ENCODE measurements around the gene ZNF155. TPM values are rescaled to one million over a fixed set of nuclear protein-coding genes. Genes with fewer than 3 reads are reported as not detected.

Gene ZNF155
- polyA plus RNA-seq, 1 donor (not counting 4 experiments of a cell fraction or from before 2014, with no cell fraction given) = 7.0 TPM

DNA sequence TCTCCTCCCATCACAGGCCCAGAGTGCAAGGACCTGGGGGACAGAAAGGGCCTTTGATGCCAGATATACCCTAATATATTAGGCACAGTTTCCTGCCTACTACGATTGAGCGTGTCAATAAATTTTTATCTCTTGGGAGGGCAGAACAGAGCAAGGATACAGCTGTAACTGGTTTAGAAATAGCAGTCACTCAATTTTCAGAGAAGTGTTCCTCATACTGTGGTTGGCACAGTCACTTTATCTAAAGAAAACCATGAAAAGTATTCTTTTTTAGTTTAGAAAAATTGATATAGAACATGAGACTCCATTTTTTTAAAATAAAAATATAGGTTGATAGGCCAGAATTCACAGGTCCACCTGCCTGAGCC lies 460 bp upstream of the ZNF155 start:
- peaks cover 18% of the 10 kb centered on the region for H3K79me2 ChIP-seq (ENCODE audit: control insufficient read depth, insufficient read depth, low read length)
- H3K4me2 ChIP-seq (ENCODE audit: control insufficient read depth, extremely low read depth, insufficient read depth, low read depth, low read length) = peak overlapping the region; percentile 86
- H2AFZ ChIP-seq (ENCODE audit: control insufficient read depth, low read length) = no peak overlapping the region
- H4K20me1 ChIP-seq (ENCODE audit: control insufficient read depth, extremely low read depth, insufficient read depth, low read length) = no peaks in the 10 kb centered on the region
- H3K27me3 ChIP-seq (ENCODE audit: control insufficient read depth, extremely low read depth, insufficient read depth, low read length) = no peaks in the 10 kb centered on the region
- FAIRE-seq = no peak
- peaks cover 0 to 2% of the 10 kb centered on the region in 2 experiments for H3K36me3 ChIP-seq (ENCODE audit: control insufficient read depth in 2 of 2, extremely low read depth in 1 of 2, insufficient read depth in 2 of 2, low read length in 2 of 2)
- dilution Hi-C loops (cut with MboI; ENCODE audit: extremely low pct_ligation_motif_present, low sequenced_read_pairs) = no loop called here
- H3K27ac ChIP-seq (ENCODE audit: control insufficient read depth, insufficient read depth, low read length) = no peak overlapping the region
- no peak overlapping the region for H3K9ac ChIP-seq (ENCODE audit: control insufficient read depth, extremely low read depth, insufficient read depth, low read length)
- H3K9me1 ChIP-seq (ENCODE audit: control insufficient read depth, extremely low read depth, insufficient read depth, low read length) = no peaks in the 10 kb centered on the region
- TF ChIP-seq, protein P1, sequence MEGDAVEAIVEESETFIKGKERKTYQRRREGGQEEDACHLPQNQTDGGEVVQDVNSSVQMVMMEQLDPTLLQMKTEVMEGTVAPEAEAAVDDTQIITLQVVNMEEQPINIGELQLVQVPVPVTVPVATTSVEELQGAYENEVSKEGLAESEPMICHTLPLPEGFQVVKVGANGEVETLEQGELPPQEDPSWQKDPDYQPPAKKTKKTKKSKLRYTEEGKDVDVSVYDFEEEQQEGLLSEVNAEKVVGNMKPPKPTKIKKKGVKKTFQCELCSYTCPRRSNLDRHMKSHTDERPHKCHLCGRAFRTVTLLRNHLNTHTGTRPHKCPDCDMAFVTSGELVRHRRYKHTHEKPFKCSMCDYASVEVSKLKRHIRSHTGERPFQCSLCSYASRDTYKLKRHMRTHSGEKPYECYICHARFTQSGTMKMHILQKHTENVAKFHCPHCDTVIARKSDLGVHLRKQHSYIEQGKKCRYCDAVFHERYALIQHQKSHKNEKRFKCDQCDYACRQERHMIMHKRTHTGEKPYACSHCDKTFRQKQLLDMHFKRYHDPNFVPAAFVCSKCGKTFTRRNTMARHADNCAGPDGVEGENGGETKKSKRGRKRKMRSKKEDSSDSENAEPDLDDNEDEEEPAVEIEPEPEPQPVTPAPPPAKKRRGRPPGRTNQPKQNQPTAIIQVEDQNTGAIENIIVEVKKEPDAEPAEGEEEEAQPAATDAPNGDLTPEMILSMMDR (optimal IDR thresholded peaks at IDR 0.05 in 1 of 3, IDR thresholded peaks at IDR 0.05 in 1 of 3, conservative IDR thresholded peaks at IDR 0.05 in 1 of 3; ENCODE audit: extremely low read depth in 1 of 3, insufficient read depth in 2 of 3, low read length in 3 of 3) = no peak
- no peak for TF ChIP-seq EZH2 (IDR thresholded peaks at IDR 0.05; ENCODE audit: low read length)
- H3K4me3 ChIP-seq (ENCODE audit: control insufficient read depth in 2 of 3, extremely low read depth in 1 of 3, insufficient read depth in 2 of 3, low read depth in 1 of 3, low read length in 3 of 3) = peak overlapping the region in 1 of 3 experiments; percentile 8
- no peak for DNase-seq (ENCODE audit: low read depth, low spot score)
- no peaks in the 10 kb centered on the region for H3K4me1 ChIP-seq (ENCODE audit: control insufficient read depth, extremely low read depth, insufficient read depth, low read length)
- no peaks in the 10 kb centered on the region for H3K9me3 ChIP-seq (ENCODE audit: control insufficient read depth, low read depth, low read length)

DNA sequence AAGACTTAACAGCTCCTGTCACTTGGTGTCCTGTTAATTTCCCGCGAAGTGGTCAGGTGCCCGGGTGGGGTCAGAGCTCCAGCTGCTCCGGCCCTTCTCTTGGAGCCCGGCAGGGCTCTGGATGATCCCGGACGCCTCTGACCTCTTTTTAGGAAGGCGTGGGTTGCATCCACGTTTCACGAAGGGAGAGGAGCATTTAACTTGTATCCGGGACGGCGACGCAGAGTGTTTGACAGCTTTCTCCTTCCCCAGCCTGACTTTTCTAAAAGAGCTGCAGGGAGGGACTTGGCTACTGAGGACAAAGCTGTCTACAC lies 656 bp downstream of the ZNF155 start:
- peak overlapping the region; percentile 78 for H3K9ac ChIP-seq (ENCODE audit: control insufficient read depth, extremely low read depth, insufficient read depth, low read length)
- H3K36me3 ChIP-seq (ENCODE audit: control insufficient read depth in 2 of 2, extremely low read depth in 1 of 2, insufficient read depth in 2 of 2, low read length in 2 of 2) = peaks cover 6 to 7% of the 10 kb centered on the region in 2 experiments
- peaks cover 18% of the 10 kb centered on the region for H3K79me2 ChIP-seq (ENCODE audit: control insufficient read depth, insufficient read depth, low read length)
- peak overlapping the region; percentile 95 for H2AFZ ChIP-seq (ENCODE audit: control insufficient read depth, low read length)
- TF ChIP-seq, protein P1 (optimal IDR thresholded peaks at IDR 0.05 in 1 of 3, IDR thresholded peaks at IDR 0.05 in 1 of 3, conservative IDR thresholded peaks at IDR 0.05 in 1 of 3; ENCODE audit: extremely low read depth in 1 of 3, insufficient read depth in 2 of 3, low read length in 3 of 3) = no peak
- TF ChIP-seq EZH2 (IDR thresholded peaks at IDR 0.05; ENCODE audit: low read length) = no peak
- no peaks in the 10 kb centered on the region for H3K9me3 ChIP-seq (ENCODE audit: control insufficient read depth, low read depth, low read length)
- peak overlapping the region; percentile 70 for H3K27ac ChIP-seq (ENCODE audit: control insufficient read depth, insufficient read depth, low read length)
- DNase-seq (ENCODE audit: low read depth, low spot score) (no peak), FAIRE-seq (no peak)
- H3K4me1 ChIP-seq (ENCODE audit: control insufficient read depth, extremely low read depth, insufficient read depth, low read length) = no peaks in the 10 kb centered on the region
- H3K4me3 ChIP-seq (ENCODE audit: control insufficient read depth in 2 of 3, extremely low read depth in 1 of 3, insufficient read depth in 2 of 3, low read depth in 1 of 3, low read length in 3 of 3) = peak overlapping the region; percentile 82 to 91 (median 89)
- no peaks in the 10 kb centered on the region for H3K27me3 ChIP-seq (ENCODE audit: control insufficient read depth, extremely low read depth, insufficient read depth, low read length)
- H4K20me1 ChIP-seq (ENCODE audit: control insufficient read depth, extremely low read depth, insufficient read depth, low read length) = no peaks in the 10 kb centered on the region
- peak overlapping the region; percentile 86 for H3K4me2 ChIP-seq (ENCODE audit: control insufficient read depth, extremely low read depth, insufficient read depth, low read depth, low read length)
- no peaks in the 10 kb centered on the region for H3K9me1 ChIP-seq (ENCODE audit: control insufficient read depth, extremely low read depth, insufficient read depth, low read length)
- dilution Hi-C loops (cut with MboI; ENCODE audit: extremely low pct_ligation_motif_present, low sequenced_read_pairs) = no loop called here

All from keratinocyte (primary cell).